AG09309 (cell line): ENCODE measurements around the gene RBM18.

ENCODE experiments used
- DNase-seq: peaks from one replicate; pipeline ENCODE4 v3.0.0-alpha.2; 2010; ENCODE audit warnings: low read depth
- H3K4me3 ChIP-seq: 2 replicates; pipeline ENCODE4 v1.5.1; 2011; ENCODE audit warnings: mild to moderate bottlenecking, low read depth, low read length, moderate library complexity; ENCODE audit not compliant: control insufficient read depth
- TF ChIP-seq, protein P1 (sequence below): IDR thresholded peaks from 2 replicates; pipeline ENCODE4 v1.5.1; 2011; ENCODE audit warnings: mild to moderate bottlenecking, low read depth, low read length, inconsistent platforms; ENCODE audit not compliant: insufficient read depth, control insufficient read depth; ENCODE audit errors: missing control alignments

The RBM18 gene

GRCh38 chr9:122297512-122297911 is 32.9 kb upstream of the RBM18 start:
- H3K4me3 ChIP-seq = no peak overlapping the region
- no peak for DNase-seq
- TF ChIP-seq, protein P1, sequence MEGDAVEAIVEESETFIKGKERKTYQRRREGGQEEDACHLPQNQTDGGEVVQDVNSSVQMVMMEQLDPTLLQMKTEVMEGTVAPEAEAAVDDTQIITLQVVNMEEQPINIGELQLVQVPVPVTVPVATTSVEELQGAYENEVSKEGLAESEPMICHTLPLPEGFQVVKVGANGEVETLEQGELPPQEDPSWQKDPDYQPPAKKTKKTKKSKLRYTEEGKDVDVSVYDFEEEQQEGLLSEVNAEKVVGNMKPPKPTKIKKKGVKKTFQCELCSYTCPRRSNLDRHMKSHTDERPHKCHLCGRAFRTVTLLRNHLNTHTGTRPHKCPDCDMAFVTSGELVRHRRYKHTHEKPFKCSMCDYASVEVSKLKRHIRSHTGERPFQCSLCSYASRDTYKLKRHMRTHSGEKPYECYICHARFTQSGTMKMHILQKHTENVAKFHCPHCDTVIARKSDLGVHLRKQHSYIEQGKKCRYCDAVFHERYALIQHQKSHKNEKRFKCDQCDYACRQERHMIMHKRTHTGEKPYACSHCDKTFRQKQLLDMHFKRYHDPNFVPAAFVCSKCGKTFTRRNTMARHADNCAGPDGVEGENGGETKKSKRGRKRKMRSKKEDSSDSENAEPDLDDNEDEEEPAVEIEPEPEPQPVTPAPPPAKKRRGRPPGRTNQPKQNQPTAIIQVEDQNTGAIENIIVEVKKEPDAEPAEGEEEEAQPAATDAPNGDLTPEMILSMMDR = no peak

- no peak overlapping the region for H3K4me3 ChIP-seq
- DNase-seq = no peak
- TF ChIP-seq, protein P1 = no peak
Measured at GRCh38 chr9:122294531-122294930, 29.9 kb upstream of the RBM18 start.

GRCh38 chr9:122291458-122291857 is 26.8 kb upstream of the RBM18 start:
- no peak for DNase-seq
- TF ChIP-seq, protein P1 = no peak
- no peak overlapping the region for H3K4me3 ChIP-seq

DNA sequence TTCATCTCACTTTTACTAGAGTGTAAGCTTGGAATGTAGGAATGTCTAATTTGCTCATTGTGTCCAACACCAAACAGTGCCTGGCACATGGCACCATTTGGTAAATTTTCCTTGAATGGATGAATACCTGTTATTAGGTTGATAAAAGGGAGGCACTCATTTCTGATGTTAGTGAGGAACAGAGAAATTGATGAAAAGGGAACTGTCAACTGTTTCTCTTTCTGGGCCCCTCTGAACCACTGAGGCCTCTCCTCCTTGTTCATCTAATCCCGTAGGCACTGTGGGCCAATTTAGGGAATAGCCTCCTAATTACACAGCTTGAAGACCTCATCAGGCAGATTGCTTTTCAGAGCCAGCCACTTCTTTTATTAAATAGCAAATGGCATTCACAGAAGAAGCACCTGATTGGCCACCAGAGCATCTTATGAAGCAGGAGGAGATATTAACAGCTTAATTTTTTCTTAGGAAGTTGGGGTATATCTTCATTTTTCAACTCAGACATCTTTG is 22.6 kb upstream of the RBM18 start:
- DNase-seq = no peak
- TF ChIP-seq, protein P1 = no peak
- H3K4me3 ChIP-seq = no peak overlapping the region

GRCh38 chr9:122286764-122287163 is 22.1 kb upstream of the RBM18 start:
- TF ChIP-seq, protein P1 = no peak
- no peak overlapping the region for H3K4me3 ChIP-seq
- no peak for DNase-seq

DNA sequence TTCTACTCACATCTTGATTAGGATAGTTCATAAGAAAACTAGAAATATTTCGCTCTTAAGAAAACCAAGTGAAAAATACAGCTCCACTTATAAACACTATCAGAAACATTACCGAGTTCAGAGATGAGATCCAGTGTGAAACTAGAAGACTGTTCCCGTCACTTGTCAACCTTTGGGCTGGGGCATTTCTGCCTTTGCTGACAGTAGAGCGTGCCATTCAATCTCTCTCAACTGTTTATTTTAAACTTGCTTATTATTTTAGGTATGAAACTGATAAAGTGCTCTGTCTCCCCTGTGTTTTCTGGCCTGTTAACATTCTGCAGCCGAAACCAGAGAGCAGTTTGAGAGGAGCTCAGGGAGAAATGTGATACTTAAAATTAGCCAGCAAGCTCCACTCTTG is 16.7 kb upstream of the RBM18 start:
- no peak for DNase-seq
- H3K4me3 ChIP-seq = no peak overlapping the region
- TF ChIP-seq, protein P1 = no peak
